K562 (cell line): ENCODE results near the gene PTK6. TPM values are rescaled to one million over a fixed set of nuclear protein-coding genes. Genes with fewer than 3 reads are reported as not detected.

Source experiments
- ARID3A ChIP-seq: IDR thresholded peaks from 2 replicates; pipeline ENCODE4 v1.6.1; 2012; ENCODE audit warnings: low read depth, low read length, improper control_type of control experiment, borderline replicate concordance
- CBX3 ChIP-seq, 2 experiments: IDR thresholded peaks; 1 replicate in 1 of 2; 2 replicates in 1 of 2; pipeline ENCODE4 v1.6.1; 2012; ENCODE audit warnings: inconsistent platforms in 2 of 2, low read length in 2 of 2, borderline replicate concordance in 1 of 2, control low read depth in 1 of 2
- CREBBP ChIP-seq: IDR thresholded peaks from one replicate; pipeline ENCODE4 v1.6.1; 2012; ENCODE audit warnings: low read depth, mild to moderate bottlenecking, control low read depth, inconsistent platforms, low read length
- CXXC5 ChIP-seq: fragments of 250-450 bp; sonication (Bioruptor Pico); IDR thresholded peaks from 2 replicates; pipeline ENCODE4 v1.8.0; 2022; ENCODE audit warnings: inconsistent platforms, mild to moderate bottlenecking, moderate library complexity
- ERF ChIP-seq: fragments of 450-650 bp; formaldehyde crosslinking; IDR thresholded peaks from 2 replicates; pipeline ENCODE4 v1.4.0; 2020; ENCODE audit warnings: mild to moderate bottlenecking, mixed read lengths
- KDM5B ChIP-seq: fragments of 200-600 bp; sonication (generic); IDR thresholded peaks from 2 replicates; pipeline ENCODE4 v1.6.1; 2012; ENCODE audit warnings: low read depth, mild to moderate bottlenecking, moderate library complexity, low read length, control low read depth, inconsistent platforms; ENCODE audit not compliant: insufficient replicate concordance
- KLF6 ChIP-seq: fragments of 250-450 bp; sonication (Bioruptor Pico); IDR thresholded peaks from 2 replicates; pipeline ENCODE4 v1.4.0; 2020; ENCODE audit warnings: mild to moderate bottlenecking, moderate library complexity, borderline replicate concordance
- MCM5 ChIP-seq: fragments of 450-650 bp; IDR thresholded peaks from 2 replicates; pipeline ENCODE4 v1.6.1; 2016; ENCODE audit warnings: low read depth
- MLLT1 ChIP-seq, 2 experiments: fragments of 450-650 bp; IDR thresholded peaks; 2 replicates each; pipeline ENCODE4 v1.6.1; 2016
- MTA3 ChIP-seq: fragments of 450-650 bp; formaldehyde crosslinking; IDR thresholded peaks from 2 replicates; pipeline ENCODE4 v1.6.1; 2017; ENCODE audit warnings: mild to moderate bottlenecking, borderline replicate concordance
- MTF1 ChIP-seq: fragments of 250-450 bp; sonication (Bioruptor Pico); IDR thresholded peaks from 2 replicates; pipeline ENCODE4 v1.9.0; 2021; ENCODE audit warnings: moderate library complexity, mild to moderate bottlenecking, inconsistent platforms, borderline replicate concordance
- MXI1 ChIP-seq: IDR thresholded peaks from 2 replicates; pipeline ENCODE4 v1.6.1; 2011; ENCODE audit warnings: low read depth, mild to moderate bottlenecking, improper control_type of control experiment, low read length
- NCOA2 ChIP-seq, 2 experiments: fragments of 450-650 bp; IDR thresholded peaks; 2 replicates each; pipeline ENCODE4 v1.6.1; 2018; ENCODE audit warnings: mild to moderate bottlenecking in 2 of 2, moderate library complexity in 1 of 2; ENCODE audit not compliant: partially characterized antibody in 2 of 2
- NFXL1 ChIP-seq: fragments of 450-650 bp; formaldehyde crosslinking; IDR thresholded peaks from 2 replicates; pipeline ENCODE4 v1.4.0; 2021; ENCODE audit warnings: mild to moderate bottlenecking
- POLR2B ChIP-seq: fragments of 450-650 bp; IDR thresholded peaks from 2 replicates; pipeline ENCODE4 v1.6.1; 2018; ENCODE audit warnings: low read depth; ENCODE audit not compliant: partially characterized antibody
- PTRF ChIP-seq: fragments of 450-650 bp; IDR thresholded peaks from 2 replicates; pipeline ENCODE4 v1.6.1; 2016; ENCODE audit warnings: mild to moderate bottlenecking, missing genetic modification characterization, missing compliant biosample characterization
- SIRT6 ChIP-seq: IDR thresholded peaks from one replicate; pipeline ENCODE4 v1.6.1; 2012; ENCODE audit warnings: low read depth, mild to moderate bottlenecking, control low read depth, inconsistent platforms, low read length, moderate library complexity
- TEAD2 ChIP-seq: fragments of 450-650 bp; IDR thresholded peaks from 2 replicates; pipeline ENCODE4 v1.6.1; 2016; ENCODE audit warnings: missing genetic modification characterization, control low read depth, missing compliant biosample characterization
- TSC22D4 ChIP-seq: fragments of 450-650 bp; IDR thresholded peaks from 2 replicates; pipeline ENCODE4 v1.6.1; 2016; ENCODE audit warnings: missing genetic modification characterization, missing biosample characterization, control low read depth
- ZNF23 ChIP-seq: fragments of 250-450 bp; sonication (Bioruptor Pico); IDR thresholded peaks from 2 replicates; pipeline ENCODE4 v1.4.0; 2020; ENCODE audit warnings: mild to moderate bottlenecking
- polyA plus RNA-seq, 8 experiments: library from polyadenylated mRNA; depleted of rRNA in 4 of 8; stranded (reverse) in 5 of 8; unstranded in 3 of 8; fragments of >200 nt; fragmentation: Nextera tagmentation in 2 of 8; fragmentation: Illumina TruSeq in 1 of 8; extraction: Ambion mirVana in 2 of 8; extraction: Trizol in 1 of 8; gene quantifications; 2 replicates each; pipeline versions ENCODE4 v1.2.1 to v1.2.3, GENCODE V29; 2011 to 2014; ENCODE audit warnings: inconsistent platforms in 1 of 8, missing spikeins in 1 of 8
- total RNA-seq, 7 experiments: library from RNA; depleted of rRNA in 6 of 7; stranded (reverse); fragments of >200 nt in 6 of 7; fragmentation: Illumina TruSeq in 2 of 7; extraction: Trizol in 2 of 7; gene quantifications; 2 replicates each; pipeline versions ENCODE4 v1.2.1 to v1.2.3, GENCODE V29; 2011 to 2021; ENCODE audit warnings: low replicate concordance in 1 of 7
- TF ChIP-seq, protein P1 (sequence below): fragments of 250-450 bp; sonication (Bioruptor Pico); IDR thresholded peaks from 2 replicates; pipeline ENCODE4 v1.5.0; 2020; ENCODE audit warnings: mild to moderate bottlenecking
- TF ChIP-seq, protein P2 (sequence below): sonication (generic); formaldehyde crosslinking; IDR thresholded peaks from 2 replicates; pipeline ENCODE4 v1.8.1; 2023; ENCODE audit warnings: mild to moderate bottlenecking, missing genetic modification reagents

PTK6 gene
- total and polyA plus RNA-seq, 9 of the 15 experiments (the other 6 are each of a cell fraction or from before 2014, with no cell fraction given) = 0.07 TPM; not detected in 8

DNA sequence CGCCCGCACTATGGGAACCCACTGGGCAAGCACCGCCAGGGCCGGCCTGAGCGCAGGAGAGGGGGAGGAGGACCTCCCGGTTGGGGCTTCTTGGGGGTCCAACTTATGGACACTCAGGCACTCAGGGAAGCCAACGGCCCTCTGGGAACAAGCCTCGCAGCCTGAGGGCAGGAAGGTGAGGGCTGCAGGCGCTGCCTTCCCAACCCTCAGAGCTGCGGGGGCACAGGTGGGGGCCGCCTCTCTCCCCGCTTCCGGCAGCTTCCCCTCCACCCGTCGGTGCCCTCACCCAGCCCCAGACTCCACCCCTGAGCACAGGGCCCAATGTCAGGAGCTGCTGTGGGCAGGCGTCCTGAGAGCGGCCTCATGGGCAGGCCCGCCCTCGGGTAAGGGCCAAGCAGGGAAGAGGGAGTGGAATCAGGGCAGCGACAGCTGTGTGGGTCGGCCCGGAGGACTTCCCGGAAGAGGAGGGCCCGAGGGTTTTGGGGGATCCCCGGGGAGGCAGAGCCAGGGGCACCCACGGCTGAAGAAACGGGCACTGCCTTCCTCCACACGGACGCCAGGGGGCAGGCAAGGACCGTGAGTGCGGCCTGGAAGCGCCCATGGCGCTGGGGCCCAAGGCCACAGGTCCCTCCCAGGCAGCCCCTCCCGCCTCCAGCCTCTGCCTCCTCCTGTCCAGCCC lies 488 bp upstream of the PTK6 start (continued):
- TF ChIP-seq TEAD2 = no peak
- TF ChIP-seq CXXC5 (CRISPR knock-in tag) = peak; percentile 24; the same call in 1 of the 2 replicates
- TF ChIP-seq NFXL1 (CRISPR knock-in tag) = no peak
- TF ChIP-seq POLR2B = no peak
- no peak for TF ChIP-seq KLF6 (CRISPR knock-in tag)
- TF ChIP-seq, protein P1, sequence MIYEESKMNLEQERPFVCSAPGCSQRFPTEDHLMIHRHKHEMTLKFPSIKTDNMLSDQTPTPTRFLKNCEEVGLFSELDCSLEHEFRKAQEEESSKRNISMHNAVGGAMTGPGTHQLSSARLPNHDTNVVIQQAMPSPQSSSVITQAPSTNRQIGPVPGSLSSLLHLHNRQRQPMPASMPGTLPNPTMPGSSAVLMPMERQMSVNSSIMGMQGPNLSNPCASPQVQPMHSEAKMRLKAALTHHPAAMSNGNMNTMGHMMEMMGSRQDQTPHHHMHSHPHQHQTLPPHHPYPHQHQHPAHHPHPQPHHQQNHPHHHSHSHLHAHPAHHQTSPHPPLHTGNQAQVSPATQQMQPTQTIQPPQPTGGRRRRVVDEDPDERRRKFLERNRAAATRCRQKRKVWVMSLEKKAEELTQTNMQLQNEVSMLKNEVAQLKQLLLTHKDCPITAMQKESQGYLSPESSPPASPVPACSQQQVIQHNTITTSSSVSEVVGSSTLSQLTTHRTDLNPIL (CRISPR knock-in tag) = no peak
- TF ChIP-seq SIRT6 = no peak
- no peak for TF ChIP-seq ARID3A
- TF ChIP-seq MTA3 = 0 out of 2 replicates have a peak, but pooled peaks have one; percentile 56
- TF ChIP-seq CREBBP = no peak
- TF ChIP-seq CBX3 (IDR thresholded peaks at IDR 0.05; ENCODE audit: borderline replicate concordance in 1 of 2, low read length in 2 of 2) = no peak
- TF ChIP-seq MLLT1 (IDR thresholded peaks at IDR 0.05) = no peak
- no peak for TF ChIP-seq NCOA2 (IDR thresholded peaks at IDR 0.05; ENCODE audit: partially characterized antibody in 2 of 2)
- TF ChIP-seq KDM5B = no peak
- TF ChIP-seq, protein P2, sequence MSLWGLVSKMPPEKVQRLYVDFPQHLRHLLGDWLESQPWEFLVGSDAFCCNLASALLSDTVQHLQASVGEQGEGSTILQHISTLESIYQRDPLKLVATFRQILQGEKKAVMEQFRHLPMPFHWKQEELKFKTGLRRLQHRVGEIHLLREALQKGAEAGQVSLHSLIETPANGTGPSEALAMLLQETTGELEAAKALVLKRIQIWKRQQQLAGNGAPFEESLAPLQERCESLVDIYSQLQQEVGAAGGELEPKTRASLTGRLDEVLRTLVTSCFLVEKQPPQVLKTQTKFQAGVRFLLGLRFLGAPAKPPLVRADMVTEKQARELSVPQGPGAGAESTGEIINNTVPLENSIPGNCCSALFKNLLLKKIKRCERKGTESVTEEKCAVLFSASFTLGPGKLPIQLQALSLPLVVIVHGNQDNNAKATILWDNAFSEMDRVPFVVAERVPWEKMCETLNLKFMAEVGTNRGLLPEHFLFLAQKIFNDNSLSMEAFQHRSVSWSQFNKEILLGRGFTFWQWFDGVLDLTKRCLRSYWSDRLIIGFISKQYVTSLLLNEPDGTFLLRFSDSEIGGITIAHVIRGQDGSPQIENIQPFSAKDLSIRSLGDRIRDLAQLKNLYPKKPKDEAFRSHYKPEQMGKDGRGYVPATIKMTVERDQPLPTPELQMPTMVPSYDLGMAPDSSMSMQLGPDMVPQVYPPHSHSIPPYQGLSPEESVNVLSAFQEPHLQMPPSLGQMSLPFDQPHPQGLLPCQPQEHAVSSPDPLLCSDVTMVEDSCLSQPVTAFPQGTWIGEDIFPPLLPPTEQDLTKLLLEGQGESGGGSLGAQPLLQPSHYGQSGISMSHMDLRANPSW = no peak
- no peak for TF ChIP-seq ZNF23
- TF ChIP-seq TSC22D4 (tag) = no peak
- no peak for TF ChIP-seq MXI1
- TF ChIP-seq MCM5 = no peak
- no peak for TF ChIP-seq MTF1 (CRISPR knock-in tag)
- TF ChIP-seq PTRF (tag) = no peak
- TF ChIP-seq ERF (CRISPR knock-in tag) = no peak
